Ovary (tissue), 9 donors: ENCODE results near the gene TIMP2. TPM values are rescaled to one million over a fixed set of nuclear protein-coding genes. Genes with fewer than 3 reads are reported as not detected.
"Not testable (repeated sequence)": the region's sequence is repeated elsewhere in the genome, so short reads cannot be mapped to it uniquely, and the experiment has no call there.

Source experiments
- DNase-seq, 5 donors: peaks; one replicate each; pipeline ENCODE4 v3.0.0-alpha.2; 2019 to 2020
- H3K27ac ChIP-seq, 2 donors: fragments of 200-600 bp; one replicate each; pipeline versions ENCODE4 v1.5.1 to v1.8.0; 2019 to 2022
- H3K27me3 ChIP-seq: fragments of 200-600 bp; one replicate; pipeline ENCODE4 v1.8.0; 2022
- H3K36me3 ChIP-seq: fragments of 200-600 bp; sonication (generic); one replicate; pipeline ENCODE4 v1.5.1; 2019
- H3K4me1 ChIP-seq: one replicate; pipeline ENCODE4 v1.8.1; 2013; ENCODE audit warnings: mild to moderate bottlenecking, moderate library complexity; ENCODE audit not compliant: insufficient read depth
- H3K4me3 ChIP-seq: fragments of 200-600 bp; sonication (generic); one replicate; pipeline ENCODE4 v1.5.1; 2017
- H3K9me3 ChIP-seq, 2 donors: fragments of 200-600 bp in 1 of 2; sonication (generic) in 1 of 2; one replicate each; pipeline versions ENCODE4 v1.5.1 to v1.8.1; 2013 to 2019; ENCODE audit warnings: mild to moderate bottlenecking in 1 of 2, moderate library complexity in 1 of 2
- EP300 ChIP-seq: sonication (generic); formaldehyde crosslinking; IDR thresholded peaks from one replicate; pipeline ENCODE4 v1.6.1; 2017; ENCODE audit warnings: antibody characterized with exemption
- POLR2A ChIP-seq: fragments of 450-650 bp; IDR thresholded peaks from one replicate; pipeline ENCODE4 v1.6.1; 2017; ENCODE audit warnings: antibody characterized with exemption, mild to moderate bottlenecking, moderate library complexity
- WGBS, 3 donors: extraction: QIAGEN DNeasy Blood & Tissue Kit in 1 of 3; methylation state at CpG; one replicate each; pipeline versions ENCODE4 v1.1.5 to v1.1.7; 2013 to 2017; 5-methylcytosine and 5-hydroxymethylcytosine counted together
- intact Hi-C, 4 donors: fragments of 100-400 bp; cut with DNase I; formaldehyde crosslinking; loops; one replicate each; pipeline versions ENCODE4 v1.11.0 to v1.15.1; 2022 to 2023
- polyA plus RNA-seq, 2 donors: library from polyadenylated mRNA; stranded (reverse); fragments of 200-250 nt in 1 of 2; fragments of 350-450 nt in 1 of 2; fragmentation: Illumina TruSeq in 1 of 2; extraction: RNeasy Lipid Tissue Mini Kit (QIAGEN cat#74804) in 1 of 2; gene quantifications; one replicate each; pipeline ENCODE4 v1.2.3, GENCODE V29; 2013 to 2014
- total RNA-seq, 7 donors: library from RNA; depleted of rRNA in 2 of 7; stranded (reverse); fragments of >200 nt in 2 of 7; fragmentation: NEBNext Ultra II Directional in 3 of 7; extraction: Animal tissue kit (Norgen Biotek cat#: 25700) in 3 of 7; gene quantifications; one replicate each; pipeline versions ENCODE4 v1.1.0 to v1.2.4, GENCODE V29; 2016 to 2023
- TF ChIP-seq, protein P1 (sequence below), 3 donors: fragments of 450-650 bp in 2 of 3; fragments of 200-600 bp in 1 of 3; IDR thresholded peaks; one replicate each; pipeline versions ENCODE4 v1.5.1 to v1.8.0; 2016 to 2022; ENCODE audit warnings: antibody characterized with exemption in 3 of 3, mild to moderate bottlenecking in 1 of 3
- donor health status: DM: no; HTN: no; CAD: no; lungs with moderate emphysema.
- donor health status: DM: no; HTN: no; CAD: no.
- donor health status: Bipolar disorder and iron deficiency.
- donor health status: DM: yes; HTN: yes; CAD: no.
- donor health status: DM: no; HTN: no; CAD: no.
- donor health status: DM: yes; HTN: yes; CAD: no.

TIMP2 gene
- total and polyA plus RNA-seq, 9 donors: 221 to 1,422 (median 693) TPM

DNA sequence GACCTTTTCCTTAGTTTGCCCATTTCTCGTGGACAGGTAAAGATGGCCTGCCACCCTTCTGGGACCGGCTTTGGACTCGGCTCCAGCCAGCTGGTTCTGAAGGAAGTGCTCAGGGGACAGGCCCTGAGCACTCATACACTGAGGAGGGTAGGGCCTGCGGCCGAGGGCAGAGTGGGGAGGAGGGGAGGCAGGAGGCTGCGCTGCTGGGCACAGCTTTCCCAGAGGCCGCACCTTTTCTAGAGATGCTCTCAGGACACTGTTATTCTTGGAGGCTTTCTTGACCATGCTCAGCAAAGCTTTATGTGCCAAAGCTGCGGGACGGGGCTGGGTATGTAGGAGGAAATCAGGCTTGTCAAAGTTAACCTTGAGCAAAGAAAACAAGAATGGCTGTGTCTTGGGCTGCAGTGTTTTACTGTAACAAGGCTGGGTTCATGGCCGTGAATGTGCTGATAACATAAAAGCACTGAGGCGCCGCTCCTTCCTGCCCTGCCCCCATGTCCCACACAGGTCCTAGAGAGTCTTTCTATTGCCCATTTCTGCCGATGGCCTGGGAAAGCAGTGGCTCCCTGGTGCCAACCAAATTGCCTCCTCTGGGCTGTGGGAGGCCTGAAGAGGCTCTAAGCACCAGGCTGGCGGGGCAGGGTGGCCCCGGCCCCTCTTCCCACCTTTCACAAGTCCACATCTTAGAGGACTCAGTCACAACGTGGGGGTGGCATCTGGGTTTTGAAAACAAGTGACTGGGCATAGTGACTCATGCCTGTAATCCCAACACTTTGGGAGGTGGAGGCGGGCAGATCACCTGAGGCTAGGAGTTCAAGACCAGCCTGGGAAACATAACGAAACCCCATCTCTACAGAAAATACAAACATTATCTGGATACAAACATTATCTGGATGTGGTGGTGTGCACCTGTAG, 22.3 kb upstream of the TIMP2 start:
- H3K27me3 ChIP-seq: no peaks in the 10 kb centered on the region
- peaks cover 19% of the 10 kb centered on the region for H3K4me1 ChIP-seq
- no peaks in the 10 kb centered on the region for H3K36me3 ChIP-seq
- intact Hi-C loops: no loop called here
- no peak for TF ChIP-seq POLR2A
- TF ChIP-seq, protein P1, sequence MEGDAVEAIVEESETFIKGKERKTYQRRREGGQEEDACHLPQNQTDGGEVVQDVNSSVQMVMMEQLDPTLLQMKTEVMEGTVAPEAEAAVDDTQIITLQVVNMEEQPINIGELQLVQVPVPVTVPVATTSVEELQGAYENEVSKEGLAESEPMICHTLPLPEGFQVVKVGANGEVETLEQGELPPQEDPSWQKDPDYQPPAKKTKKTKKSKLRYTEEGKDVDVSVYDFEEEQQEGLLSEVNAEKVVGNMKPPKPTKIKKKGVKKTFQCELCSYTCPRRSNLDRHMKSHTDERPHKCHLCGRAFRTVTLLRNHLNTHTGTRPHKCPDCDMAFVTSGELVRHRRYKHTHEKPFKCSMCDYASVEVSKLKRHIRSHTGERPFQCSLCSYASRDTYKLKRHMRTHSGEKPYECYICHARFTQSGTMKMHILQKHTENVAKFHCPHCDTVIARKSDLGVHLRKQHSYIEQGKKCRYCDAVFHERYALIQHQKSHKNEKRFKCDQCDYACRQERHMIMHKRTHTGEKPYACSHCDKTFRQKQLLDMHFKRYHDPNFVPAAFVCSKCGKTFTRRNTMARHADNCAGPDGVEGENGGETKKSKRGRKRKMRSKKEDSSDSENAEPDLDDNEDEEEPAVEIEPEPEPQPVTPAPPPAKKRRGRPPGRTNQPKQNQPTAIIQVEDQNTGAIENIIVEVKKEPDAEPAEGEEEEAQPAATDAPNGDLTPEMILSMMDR (IDR thresholded peaks at IDR 0.05): no peak
- DNase-seq: peak; percentile 71 to 83 (median 76)
- no peak overlapping the region for H3K4me3 ChIP-seq
- 21 to 30% (median 28%) methylated on average over 18 of the region's 18 CpGs for WGBS, 3 donors
- peak overlapping the region; percentile 39 to 86 for H3K27ac ChIP-seq
- H3K9me3 ChIP-seq: no peaks in the 10 kb centered on the region

DNA sequence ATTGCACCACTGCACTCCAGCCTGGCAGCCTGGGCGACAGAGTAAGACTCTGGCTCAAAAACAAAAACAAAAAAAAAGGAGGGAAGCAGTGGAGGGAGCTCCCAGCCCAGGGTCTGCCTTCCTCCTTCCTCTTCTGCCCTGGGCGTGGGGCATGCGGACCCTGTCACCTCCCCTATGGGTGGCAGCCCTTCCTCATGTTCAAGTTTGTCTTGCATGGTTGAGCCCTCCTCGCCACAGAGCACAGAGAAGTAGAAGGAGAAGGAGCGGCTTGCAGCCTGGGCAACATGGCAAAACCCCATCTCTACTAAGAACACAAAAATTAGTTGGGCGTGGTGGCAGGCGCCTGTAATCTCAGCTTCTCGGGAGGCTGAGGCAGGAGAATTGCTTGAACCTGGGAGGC, 21.4 kb upstream of the TIMP2 start:
- peaks cover 18% of the 10 kb centered on the region for H3K4me1 ChIP-seq
- no peaks in the 10 kb centered on the region for H3K27me3 ChIP-seq
- no peaks in the 10 kb centered on the region for H3K36me3 ChIP-seq
- no peak for DNase-seq
- no peak overlapping the region for H3K4me3 ChIP-seq
- 83 to 91% (median 83%) methylated on average over 8 of the region's 8 CpGs for WGBS, 3 donors
- intact Hi-C loops: no loop called here
- TF ChIP-seq POLR2A (no peak), EP300 (no peak)
- TF ChIP-seq, protein P1 (IDR thresholded peaks at IDR 0.05): no peak
- no peaks in the 10 kb centered on the region for H3K9me3 ChIP-seq
- H3K27ac ChIP-seq: peak overlapping the region in 1 of 2 donors; percentile 86

DNA sequence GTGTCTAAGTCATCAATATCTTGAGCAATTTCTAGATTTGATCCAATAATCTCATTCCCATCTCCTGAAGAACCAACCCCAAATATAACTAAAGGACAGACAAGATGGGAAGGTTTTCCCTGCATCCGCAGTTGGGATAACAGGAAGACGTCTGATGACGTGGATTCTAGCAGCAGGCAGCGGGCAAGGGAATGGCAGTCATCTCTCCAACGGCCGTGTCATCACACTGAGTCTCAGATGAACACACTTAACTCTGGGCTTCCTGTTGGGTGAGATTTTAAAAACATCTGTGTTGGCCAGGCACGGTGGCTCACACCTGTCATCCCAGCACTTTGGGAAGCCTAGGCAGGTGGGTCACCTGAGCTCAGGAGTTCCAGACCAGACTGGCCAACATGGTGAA, 20.9 kb upstream of the TIMP2 start:
- Histone ChIP-seq H3K9me3 (no peaks in the 10 kb centered on the region), H3K36me3 (no peaks in the 10 kb centered on the region), H3K27ac (peak overlapping the region in 1 of 2 donors; percentile 86), H3K4me3 (no peak overlapping the region), H3K27me3 (no peaks in the 10 kb centered on the region), H3K4me1 (peaks cover 17% of the 10 kb centered on the region)
- 86 to 95% (median 88%) methylated on average over 7 of the region's 7 CpGs for WGBS, 3 donors
- TF ChIP-seq, protein P1 (IDR thresholded peaks at IDR 0.05): no peak
- TF ChIP-seq POLR2A (no peak), EP300 (no peak)
- intact Hi-C loops: no loop called here
- DNase-seq: no peak

DNA sequence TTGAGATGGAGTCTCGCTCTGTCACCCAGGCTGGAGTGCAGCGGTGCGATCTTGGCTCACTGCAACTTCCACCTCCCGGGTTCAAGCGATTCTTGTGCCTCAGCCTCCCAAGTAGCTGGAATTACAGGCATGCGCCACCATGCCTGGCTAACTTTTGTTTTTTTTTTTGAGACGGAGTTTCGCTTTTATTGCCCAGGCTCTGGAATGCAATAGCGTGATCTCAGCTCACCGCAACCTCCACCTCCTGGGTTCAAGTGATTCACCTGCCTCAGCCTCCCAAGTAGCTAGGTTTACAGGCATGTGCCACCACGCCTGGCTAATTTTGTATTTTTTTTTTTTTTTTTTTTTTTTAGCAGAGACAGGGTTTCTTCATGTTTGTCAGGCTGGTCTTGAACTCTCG, 20.3 kb upstream of the TIMP2 start:
- DNase-seq, H3K9me3 ChIP-seq, H3K27me3 ChIP-seq, H3K27ac ChIP-seq, H3K4me3 ChIP-seq, intact Hi-C loops, H3K36me3 ChIP-seq: not testable (repeated sequence)
- 69 to 88% (median 74%) methylated on average over 12 of the region's 12 CpGs for WGBS, 3 donors
- peaks cover 20% of the 10 kb centered on the region for H3K4me1 ChIP-seq

DNA sequence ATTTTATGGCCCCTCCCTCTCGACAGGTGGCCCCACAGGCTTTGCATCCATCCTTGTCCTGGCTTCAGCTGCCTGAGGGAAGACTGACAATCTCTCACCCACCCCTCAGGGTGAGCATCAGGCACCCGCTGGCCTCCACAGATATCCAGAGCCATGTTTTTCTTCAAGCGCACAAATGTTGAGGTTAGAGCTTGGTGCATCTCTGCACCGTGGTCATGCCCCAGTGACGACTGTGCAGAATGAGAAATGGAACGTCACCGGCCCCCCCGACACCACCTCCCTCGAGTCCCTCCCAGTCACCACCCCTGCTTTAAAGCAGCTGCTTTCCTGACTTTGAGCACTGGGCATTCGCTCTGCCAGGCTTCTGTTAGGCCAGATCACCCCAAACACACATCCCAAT, 19.8 kb upstream of the TIMP2 start:
- H3K36me3 ChIP-seq: no peaks in the 10 kb centered on the region
- H3K9me3 ChIP-seq: no peaks in the 10 kb centered on the region
- peaks cover 22% of the 10 kb centered on the region for H3K4me1 ChIP-seq
- 55 to 77% (median 59%) methylated on average over 10 of the region's 10 CpGs for WGBS, 3 donors
- H3K4me3 ChIP-seq: no peak overlapping the region
- intact Hi-C loops: no loop called here
- H3K27me3 ChIP-seq: no peaks in the 10 kb centered on the region
- H3K27ac ChIP-seq: no peak overlapping the region
- no peak for DNase-seq
- TF ChIP-seq, protein P1 (IDR thresholded peaks at IDR 0.05): no peak
- TF ChIP-seq POLR2A: no peak
- no peak for TF ChIP-seq EP300
